HG03354 (cell line): Measurements from ENCODE around the gene CYP46A1.
A peak's percentile ranks its signal among the peaks of the same experiment; 100 is the strongest.
"Not testable (repeated sequence)": the region's sequence is repeated elsewhere in the genome, so short reads cannot be mapped to it uniquely, and the experiment has no call there.

Experiments
- ATAC-seq: cut with Tn5 transposase; IDR thresholded peaks from one replicate; pipeline ENCODE4 v1.9.1; 2021; ENCODE audit warnings: mild to moderate bottlenecking; ENCODE audit not compliant: unreplicated experiment, poor library complexity, severe bottlenecking

CYP46A1 gene

GRCh38 chr14:99655521-99655920, 28.6 kb upstream of the CYP46A1 start:
- no peak for ATAC-seq

DNA sequence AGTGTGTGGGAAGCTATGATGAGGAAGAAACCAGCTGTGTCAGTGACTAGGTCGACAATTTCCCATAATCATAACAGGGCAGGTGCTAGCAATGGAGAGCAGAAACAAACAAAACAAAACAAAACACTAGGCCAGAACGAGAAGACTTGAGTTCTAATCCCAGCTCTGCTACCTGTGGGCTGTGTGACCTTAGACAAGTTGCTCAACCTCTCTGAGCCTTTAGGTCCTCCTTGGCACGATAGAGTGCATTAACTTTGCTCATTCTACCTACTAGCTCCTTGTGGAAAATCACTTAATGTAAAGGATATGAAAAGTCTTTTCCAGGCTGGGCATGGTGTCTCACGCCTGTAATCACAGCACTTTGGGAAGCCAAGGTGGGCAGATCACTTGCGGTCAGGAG, 27.9 kb upstream of the CYP46A1 start:
- ATAC-seq: no peak

DNA sequence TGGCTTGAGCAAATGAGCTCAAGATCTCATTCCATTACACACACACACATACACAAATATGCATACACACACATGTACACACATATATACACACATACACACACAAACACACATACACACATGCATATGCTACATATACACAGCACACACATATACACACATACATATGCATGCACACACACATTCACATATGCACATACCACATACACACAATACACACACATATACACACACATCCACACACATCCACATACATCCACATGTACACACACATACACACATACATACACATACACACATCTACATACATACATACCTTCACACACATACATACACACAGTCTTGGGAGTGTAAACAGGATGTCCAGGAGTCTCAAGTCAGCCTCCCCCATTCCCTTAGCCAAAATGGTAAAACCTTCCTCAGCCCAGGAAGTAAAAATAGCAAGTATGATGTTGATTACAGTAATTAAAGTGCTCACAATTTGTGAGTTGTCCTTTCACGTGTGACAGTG, 26.4 kb upstream of the CYP46A1 start:
- no peak for ATAC-seq

DNA sequence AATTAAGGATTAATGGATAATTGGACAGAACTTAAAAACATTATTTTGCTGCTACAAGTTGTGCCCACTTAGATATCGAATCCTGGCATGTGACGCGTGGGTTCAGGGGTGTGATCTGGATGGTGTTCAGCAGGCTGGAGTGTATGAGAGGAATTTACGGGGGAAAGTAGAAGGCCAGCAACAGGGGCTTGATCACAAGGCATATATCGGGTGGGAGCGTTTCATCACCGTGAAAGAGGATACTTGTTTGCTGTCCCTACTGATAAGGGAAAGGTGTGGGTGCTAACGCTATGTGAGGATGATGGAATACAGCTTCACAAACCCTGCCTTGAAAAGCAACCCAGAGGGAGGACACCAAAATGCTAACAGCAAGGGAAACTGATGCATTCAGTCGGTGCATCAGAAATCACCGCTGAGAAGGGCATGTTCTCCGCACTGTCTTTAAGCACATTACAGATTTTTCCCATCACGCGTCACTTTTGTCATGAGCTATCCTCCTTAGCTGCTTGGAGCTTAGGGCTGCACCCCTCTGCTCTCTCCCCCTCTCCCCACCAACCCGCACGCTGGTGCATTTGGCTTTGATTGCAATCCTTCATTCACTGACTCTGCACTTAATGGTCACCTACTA, 25.8 kb upstream of the CYP46A1 start:
- ATAC-seq: no peak

DNA sequence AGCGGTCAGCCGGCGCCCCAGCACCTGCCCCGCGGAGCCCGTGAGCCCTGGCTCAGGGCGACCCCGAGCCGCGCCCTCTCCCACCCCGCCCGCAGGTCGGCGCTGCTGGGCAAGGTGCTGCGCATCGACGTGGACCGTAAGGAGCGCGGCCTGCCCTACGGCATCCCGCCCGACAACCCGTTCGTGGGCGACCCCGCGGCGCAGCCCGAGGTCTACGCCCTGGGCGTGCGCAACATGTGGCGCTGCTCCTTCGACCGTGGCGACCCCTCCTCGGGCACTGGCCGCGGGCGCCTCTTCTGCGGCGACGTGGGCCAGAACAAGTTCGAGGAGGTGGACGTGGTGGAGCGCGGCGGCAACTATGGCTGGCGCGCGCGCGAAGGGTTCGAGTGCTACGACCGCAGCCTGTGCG, 24.8 kb upstream of the CYP46A1 start:
- no peak for ATAC-seq

DNA sequence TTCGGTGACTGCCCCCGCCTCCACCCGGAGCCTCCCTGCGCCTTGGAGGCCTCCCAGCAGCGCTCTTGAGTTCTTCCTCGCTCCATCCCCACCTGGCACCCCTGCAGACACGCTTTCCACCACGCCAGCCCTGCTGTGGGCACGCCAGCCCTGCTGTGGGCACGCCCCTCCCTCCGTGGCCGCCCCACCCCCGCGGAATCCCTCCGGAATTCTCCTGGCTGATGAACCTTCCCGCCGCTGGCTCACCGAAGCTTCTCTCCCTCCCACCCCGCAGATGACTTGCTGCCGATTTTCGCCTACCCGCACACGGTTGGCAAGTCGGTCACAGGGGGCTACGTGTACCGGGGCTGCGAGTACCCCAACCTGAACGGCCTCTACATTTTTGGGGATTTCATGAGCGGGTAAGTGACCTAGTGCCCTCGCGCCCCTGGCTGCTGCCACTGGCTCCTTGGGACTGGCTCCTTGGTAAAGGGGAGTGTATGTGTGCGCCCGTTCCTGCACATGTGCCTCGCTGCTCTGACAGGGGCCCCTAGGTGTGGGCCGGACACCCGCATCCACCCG, 24.0 kb upstream of the CYP46A1 start:
- no peak for ATAC-seq

DNA sequence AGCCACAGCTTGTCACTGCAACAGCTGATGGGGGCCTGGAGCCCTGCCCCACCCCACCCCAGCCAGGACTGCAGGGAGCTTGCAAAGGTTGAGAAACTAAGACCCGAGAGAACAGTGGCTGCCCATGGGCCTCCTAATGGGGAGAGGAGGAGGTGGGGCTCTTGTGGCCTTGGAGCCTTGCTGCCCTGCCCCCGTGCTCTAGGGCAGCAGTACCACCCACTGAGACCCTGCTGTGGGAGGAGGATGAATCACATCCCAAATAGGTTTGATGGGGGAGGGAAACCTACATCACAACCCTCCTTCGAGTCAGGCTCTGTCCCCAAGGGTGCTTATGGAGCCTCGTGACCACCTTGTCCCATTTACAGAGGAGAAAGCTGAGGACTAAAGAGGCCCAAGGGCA, 23.3 kb upstream of the CYP46A1 start:
- no peak for ATAC-seq

- not testable (repeated sequence) for ATAC-seq
Observed at GRCh38 chr14:99661206-99661605, 22.9 kb upstream of the CYP46A1 start.

GRCh38 chr14:99662846-99663245, 21.3 kb upstream of the CYP46A1 start:
- ATAC-seq: no peak

DNA sequence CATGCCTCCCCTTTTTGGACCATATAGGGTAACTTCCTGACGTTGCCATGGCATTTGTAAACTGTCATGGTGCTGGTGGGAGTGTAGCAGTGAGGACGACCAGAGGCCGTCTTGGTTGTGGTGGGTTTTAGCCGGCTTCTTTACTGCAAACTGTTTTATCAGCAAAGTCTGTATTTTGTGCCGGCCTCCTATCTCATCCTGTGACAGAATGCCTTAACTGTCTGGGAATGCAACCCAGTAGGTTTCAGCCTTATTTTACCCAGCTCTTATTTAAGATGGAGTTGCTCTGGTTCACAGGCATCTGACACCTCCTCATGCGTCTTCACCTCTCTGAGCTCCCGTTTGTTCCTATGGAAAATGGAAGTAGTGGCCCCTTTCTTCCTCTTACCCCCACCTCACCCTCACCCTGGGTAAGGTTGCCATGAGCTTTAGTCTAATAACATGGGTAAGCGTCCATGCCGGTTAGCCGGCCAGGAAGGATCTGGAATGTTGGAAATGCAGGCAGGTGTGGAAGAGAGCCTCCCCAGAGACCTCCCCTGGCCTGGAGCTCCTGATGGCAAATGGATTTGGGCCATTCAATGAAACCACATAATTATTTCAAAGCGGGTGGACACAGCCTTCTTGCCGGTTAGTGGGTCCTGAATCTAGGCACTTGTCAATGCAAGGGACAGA, 20.6 kb upstream of the CYP46A1 start:
- no peak for ATAC-seq

GRCh38 chr14:99664058-99664936, 19.8 kb upstream of the CYP46A1 start:
- ATAC-seq: no peak

DNA sequence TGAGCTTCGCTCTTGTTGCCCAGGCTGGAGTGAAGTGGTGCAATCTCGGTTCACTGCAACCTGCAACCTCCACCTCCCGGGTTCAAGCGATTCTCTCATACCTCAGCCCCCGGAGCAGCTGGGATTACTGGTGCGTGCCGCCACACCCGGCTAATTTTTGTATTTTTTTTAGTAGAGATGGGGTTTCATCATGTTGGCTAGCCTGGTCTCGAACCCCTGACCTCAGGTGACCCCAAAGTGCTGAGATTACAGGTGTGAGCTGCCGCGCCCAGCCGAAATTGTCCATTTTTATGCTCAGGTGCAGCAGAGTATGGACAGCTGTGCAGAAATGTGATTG, 19.2 kb upstream of the CYP46A1 start:
- peak; percentile 49 for ATAC-seq

GRCh38 chr14:99666533-99666932, 17.6 kb upstream of the CYP46A1 start:
- no peak for ATAC-seq

GRCh38 chr14:99667045-99667444, 17.1 kb upstream of the CYP46A1 start:
- ATAC-seq: no peak

GRCh38 chr14:99667821-99668220, 16.3 kb upstream of the CYP46A1 start:
- no peak for ATAC-seq

DNA sequence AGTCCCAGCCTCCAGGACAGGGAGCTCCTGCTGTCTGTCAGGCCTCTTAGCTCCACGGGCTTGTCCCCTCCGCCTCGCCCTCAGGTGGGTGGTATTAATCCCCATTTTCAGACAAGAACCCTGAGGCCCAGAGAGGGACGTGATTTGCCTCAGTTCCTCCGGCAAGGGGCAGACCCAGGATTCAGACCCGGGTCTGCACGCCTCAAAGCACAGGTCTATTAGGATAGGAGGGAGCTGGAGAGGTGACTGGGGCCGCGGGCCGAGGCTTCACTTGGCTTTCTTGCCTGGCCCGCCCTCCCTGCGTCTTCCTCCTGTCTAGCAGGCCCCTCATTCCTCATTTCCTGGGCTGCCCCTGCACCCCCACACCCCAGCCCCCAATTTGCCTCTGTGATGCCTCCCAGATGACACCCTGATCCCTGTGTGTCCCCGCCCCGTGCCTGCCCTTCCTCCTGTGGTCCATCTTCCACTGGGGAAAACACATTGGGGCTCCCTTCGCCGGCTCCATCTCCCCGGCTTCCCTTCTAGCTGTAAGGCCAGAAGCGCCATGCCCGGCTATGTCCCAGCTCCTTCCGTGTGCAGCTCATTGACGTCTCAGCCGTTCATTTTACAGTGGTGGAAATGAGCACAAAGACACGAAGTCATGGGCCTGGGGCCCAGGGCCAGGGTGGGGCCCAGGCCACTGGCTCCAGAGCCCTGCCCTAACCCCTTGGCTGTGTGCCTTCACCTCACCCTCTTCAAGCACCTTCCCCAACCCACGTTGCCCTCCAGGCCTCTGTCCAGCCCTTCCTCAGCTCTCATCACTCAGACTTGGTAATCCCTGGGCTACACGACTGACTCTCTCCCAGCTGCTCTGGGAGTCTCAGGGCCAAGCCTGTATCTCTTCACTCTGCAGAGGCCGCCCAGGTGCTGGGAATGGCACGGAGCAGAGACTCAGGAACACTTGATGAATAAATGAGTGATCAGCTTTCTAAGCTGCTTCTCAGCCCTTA, 15.5 kb upstream of the CYP46A1 start:
- no peak for ATAC-seq

GRCh38 chr14:99670361-99671234, 13.5 kb upstream of the CYP46A1 start:
- no peak for ATAC-seq
